ENCODE results near the gene CBFA2T2.
"Not testable (repeated sequence)": the region's sequence is repeated elsewhere in the genome, so short reads cannot be mapped to it uniquely, and the experiment has no call there.

The CBFA2T2 gene

DNA sequence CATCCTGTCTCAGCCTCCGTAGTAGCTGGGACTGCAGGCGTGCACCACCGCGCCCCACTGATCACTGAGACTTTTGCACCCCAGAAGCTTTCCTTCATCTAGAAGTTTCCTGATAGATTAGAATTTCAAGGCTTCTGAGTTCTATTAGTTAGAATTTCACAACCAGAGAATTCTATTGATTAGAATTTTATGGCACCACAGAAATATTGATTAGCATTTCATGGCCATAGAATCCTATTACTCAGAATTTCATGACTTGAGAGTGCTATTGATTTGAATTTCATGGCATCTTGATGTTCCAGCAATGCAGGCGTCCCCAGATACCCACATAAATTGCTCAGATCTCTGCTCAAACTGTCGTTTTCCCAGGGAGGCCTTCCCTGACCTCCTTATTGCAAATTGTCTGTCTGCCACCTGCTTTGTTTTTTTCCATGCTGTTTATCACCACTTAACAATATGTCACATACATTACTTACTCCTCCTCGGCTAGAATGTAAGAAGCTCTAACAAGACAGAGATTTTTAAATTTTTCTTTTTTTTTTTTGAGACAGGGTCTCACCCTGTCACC lies 16.9 kb upstream of the CBFA2T2 start:
- DNase-seq: no peak

GRCh38 chr20:33474097-33474873 lies 15.6 kb upstream of the CBFA2T2 start:
- no peak for DNase-seq

- no peak for DNase-seq
Measured at GRCh38 chr20:33474963-33475362, 14.9 kb upstream of the CBFA2T2 start.

DNA sequence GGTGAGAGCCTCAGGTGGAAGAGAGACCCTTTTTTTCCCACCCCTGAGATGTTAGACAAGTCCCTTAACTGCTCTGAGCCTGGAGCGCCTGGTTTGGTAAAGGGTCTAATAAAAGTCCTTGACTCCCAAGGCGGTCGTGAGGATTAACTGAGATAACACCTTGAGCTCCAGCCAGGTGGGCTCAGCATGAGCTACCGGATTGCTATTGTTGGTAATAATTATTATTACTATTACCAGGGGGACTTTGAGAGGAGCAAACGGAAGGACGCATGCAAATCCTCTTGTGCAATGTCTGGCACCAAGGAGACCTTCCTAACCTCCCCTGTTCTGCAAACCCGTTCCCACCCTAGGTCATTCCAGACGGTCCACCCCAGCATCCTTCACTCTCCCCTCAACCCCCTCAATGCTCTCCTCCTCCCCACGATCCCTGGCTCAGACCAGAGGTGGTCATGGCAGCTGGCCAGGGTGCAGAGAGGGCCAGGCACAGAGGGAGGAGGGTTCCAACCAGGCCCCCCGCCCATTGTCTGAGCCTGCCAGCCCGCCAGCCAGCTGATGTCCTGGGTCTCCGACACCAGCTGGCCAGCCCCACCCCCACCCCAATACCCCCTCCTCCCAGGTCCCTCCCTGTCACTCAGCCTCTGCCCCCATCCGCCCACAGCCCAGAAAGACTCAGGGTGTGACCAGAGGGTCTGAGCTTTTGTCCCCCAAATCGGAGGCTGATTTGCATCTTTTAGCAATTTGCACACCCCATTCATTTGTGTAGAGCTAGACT lies 14.3 kb upstream of the CBFA2T2 start:
- DNase-seq: no peak

GRCh38 chr20:33477386-33478234 lies 12.3 kb upstream of the CBFA2T2 start:
- no peak for DNase-seq

GRCh38 chr20:33480048-33480447 lies 9.8 kb upstream of the CBFA2T2 start:
- DNase-seq: no peak

DNA sequence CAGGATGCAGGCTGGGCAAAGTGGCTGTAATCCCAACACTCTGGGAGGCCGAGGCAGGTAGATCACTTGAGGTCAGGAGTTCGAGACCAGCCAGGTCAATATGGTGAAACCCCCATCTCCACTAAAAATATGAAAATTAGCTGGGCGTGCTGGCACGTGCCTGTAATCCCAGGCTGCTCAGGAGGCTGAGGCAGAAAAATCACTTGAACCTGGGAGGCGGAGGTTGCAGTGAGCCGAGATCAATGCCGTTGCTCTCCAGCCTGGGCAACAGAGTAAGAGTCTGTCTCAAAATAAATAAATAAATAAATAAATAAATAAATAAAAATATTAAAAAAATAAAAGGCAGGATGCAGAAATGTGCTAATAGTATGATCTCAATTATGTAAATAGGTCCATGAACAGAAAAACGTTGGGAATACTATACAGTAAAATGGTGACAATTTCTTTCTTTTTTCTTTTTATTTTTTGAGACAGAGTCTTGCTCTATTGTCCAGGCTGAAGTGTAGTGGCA lies 8.4 kb upstream of the CBFA2T2 start:
- DNase-seq: no peak

DNA sequence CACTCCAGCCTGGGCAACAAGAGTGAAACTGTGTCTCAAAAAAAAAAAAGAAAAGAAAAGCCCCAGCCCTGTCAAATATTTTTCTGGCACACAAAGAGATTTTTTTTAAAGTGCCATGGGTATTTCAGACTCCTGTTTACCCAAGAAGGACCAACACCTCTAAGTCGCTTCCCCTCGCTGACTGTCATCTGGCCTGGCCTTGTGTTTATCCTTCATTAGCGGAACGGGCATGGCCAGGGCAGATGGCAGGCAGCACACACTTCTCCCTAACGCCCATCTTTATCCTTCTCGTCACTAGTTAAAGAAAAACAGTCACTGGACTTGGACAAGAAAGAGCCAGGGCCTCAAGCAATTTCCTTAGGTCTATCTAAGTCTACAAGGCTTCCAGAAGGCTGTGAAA lies 7.3 kb upstream of the CBFA2T2 start:
- DNase-seq: no peak

DNA sequence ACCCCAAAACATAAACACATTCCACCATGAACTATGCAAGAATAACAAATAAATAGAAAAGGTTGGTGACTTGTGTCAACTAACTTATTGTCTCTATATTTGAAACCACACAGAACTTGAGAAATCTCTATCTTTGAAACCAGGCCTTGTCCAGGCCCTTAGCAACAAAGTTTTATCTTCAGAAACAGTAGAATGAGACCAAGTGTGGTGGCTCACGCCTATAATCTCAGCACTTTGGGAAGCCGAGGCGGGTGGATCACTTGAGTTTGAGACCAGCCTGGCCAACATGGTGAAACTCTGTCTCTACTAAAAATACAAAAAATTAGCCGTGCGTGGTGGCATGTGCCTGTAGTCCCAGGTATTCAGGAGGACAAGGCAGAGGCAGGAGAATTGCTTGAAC lies 6.7 kb upstream of the CBFA2T2 start:
- DNase-seq: not testable (repeated sequence)

- no peak for DNase-seq
Measured at GRCh38 chr20:33488201-33488600, 1.7 kb upstream of the CBFA2T2 start.

DNA sequence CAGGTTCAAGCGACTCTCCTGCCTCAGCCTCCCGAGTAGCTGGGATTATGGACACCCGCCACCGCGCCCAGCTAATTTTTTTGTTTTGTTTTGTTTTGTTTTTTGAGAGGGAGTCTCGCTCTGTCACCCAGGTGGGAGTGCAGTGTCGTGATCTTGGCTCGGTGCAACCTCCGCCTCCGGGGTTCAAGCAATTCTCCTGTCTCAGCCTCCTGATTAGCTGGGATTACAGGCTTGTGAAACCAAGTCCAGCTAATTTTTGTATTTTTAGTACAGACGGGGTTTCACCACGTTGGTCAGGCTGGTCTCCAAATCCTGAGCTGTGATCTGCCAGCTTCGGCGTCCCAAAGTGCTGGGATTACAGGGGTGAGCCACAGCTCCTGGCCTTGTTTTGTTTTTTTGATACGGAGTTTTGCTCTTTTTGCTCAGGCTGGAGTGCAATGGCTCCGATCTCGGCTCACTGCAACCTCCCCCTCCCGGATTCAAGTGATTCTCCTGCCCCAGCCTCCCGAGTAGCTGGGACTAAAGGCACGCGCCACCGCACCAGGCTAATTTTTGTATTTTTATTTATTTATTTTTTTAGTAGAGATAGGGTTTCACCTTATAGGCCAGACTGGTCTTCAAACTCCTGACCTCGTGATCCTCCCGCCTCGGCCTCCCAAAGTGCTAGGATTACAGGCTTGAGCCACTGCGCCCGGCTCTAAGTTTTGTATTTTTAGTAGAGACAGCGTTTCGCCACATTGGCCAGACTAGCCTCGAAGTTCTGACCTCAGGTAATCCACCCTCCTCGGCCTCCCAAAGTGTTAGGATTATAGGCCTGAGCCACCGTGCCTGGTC lies 1.0 kb upstream of the CBFA2T2 start:
- DNase-seq: not testable (repeated sequence)

GRCh38 chr20:33489495-33490022 lies 337 bp upstream of the CBFA2T2 start:
- DNase-seq: peak; percentile 98

- DNase-seq: no peak
Measured at GRCh38 chr20:33490934-33491656, 1.2 kb downstream of the CBFA2T2 start.

DNA sequence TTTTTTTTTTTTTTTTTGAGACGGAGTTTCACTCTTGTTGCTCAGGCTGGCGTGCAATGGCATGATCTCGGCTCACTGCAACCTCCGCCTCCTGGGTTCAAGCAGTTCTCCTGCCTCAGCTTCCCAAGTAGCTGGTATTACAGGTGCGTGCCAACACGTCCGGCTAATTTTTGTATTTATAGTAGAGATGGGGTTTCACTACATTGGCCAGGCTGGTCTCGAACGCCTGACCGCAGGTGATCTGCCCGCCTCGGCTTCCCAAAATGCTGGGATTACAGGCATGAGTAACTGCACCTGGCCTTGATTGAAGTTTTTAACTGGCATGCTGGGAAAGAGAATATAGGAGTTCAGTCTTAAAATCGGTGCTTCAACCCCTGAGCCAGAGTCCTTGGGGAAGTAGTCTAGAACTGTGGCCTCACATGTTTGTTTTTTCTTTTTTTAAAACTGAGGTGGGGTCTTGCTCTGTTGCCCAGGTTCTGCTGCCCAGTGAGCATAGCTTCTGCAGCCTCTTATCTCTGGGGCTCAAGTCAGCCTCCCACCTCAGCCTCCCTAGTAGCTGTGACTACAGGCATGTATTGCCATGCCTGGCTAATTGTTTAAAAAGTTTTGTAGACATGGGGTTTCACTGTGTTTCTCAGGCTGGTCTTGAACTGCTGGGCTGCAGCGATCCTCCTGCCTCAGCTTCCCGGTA lies 3.3 kb downstream of the CBFA2T2 start:
- DNase-seq: no peak

GRCh38 chr20:33496776-33497175 lies 6.9 kb downstream of the CBFA2T2 start:
- DNase-seq: not testable (repeated sequence)

DNA sequence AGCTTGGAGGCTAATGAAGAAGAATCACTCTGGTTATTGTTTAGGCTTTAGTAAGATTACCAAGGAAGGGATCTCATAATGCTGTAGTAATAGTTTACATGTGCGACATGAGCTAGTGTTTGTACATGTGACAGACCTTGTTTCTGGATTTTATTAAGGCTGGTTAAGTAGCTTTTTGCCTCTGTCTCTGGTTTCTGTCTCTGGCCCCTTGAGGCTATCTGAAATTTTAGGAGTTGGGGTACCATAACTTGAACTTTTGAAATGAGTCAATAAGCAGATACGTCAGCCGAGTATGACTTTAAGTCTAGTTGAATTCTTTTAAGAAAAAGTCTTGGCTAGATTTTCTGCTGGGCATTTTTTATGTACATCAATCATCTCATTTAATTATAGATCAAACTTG lies 9.5 kb downstream of the CBFA2T2 start:
- no peak for DNase-seq

- DNase-seq: no peak
Measured at GRCh38 chr20:33501000-33501399, 11.1 kb downstream of the CBFA2T2 start.

DNA sequence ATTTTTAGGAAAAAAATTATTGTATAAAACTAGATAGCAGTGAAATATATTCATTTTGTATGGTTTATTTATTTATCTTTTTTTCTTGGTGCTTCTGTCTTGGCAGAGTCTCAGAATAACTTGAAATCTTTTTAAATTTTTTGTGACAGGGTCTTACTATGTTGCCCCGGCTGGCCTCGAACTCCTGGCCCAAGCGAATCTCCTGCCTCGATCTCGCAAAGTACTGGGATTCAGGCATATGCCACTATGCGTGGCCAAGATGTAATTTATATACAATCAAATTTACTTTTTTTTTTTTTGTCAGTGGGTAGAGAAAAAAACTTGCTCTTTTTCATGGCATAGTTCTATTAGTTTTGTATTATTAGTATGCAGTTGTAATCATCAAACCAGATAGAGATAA lies 13.7 kb downstream of the CBFA2T2 start:
- no peak for DNase-seq

- no peak for DNase-seq
Measured at GRCh38 chr20:33506576-33506975, 16.7 kb downstream of the CBFA2T2 start.

DNA sequence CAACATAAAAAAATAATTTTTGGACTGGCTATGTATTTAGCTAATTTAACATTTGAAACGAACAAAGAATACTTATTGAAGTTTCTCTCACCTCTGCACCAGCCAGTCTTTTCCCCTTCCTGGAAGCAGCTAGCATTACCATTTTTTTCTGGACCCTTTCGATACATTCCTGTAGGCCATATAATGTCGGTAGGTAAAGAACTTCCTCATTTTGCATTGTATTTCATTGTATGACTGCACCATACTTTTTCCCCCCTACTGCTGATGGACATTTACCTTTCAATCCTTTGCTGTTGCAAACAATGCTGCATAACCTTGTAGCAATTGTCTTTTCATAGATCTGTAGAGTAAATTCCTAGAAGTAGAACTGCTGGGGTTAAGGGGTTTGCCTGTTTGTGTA lies 17.6 kb downstream of the CBFA2T2 start:
- DNase-seq: no peak
